ENCODE results near the gene TRIM15. TPM values are rescaled to one million over a fixed set of nuclear protein-coding genes. Genes with fewer than 3 reads are reported as not detected.

The TRIM15 gene
- total RNA-seq, 2 experiments from 2014 or later = not detected

DNA sequence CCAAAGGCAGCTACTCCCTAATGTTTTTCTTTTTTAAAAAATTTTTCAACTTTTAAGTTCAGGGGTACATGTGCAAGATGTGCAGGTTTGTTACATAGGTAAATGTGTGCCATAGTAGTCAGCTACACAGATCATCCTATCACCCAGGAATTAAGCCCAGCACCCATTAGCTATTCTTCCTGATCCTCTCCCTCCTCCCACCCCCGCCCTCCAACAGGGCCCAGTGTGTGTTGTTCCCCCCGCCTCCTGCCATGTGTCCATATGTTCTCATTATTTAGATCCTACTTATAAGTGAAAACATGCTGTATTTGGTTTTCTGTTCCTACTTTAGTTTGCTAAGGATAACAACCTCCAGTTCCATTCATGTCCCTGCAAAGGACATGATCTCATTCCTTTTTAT, 12.4 kb downstream of the TRIM15 start:
- peaks cover 9% of the 10 kb centered on the region for H3K9me3 Mint-ChIP-seq
- H3K4me1 Mint-ChIP-seq = peaks cover 2% of the 10 kb centered on the region
- no peak for DNase-seq
- H3K36me3 Mint-ChIP-seq (ENCODE audit: low read depth) = peaks cover 3% of the 10 kb centered on the region
- no peak overlapping the region for H3K27ac Mint-ChIP-seq
- peaks cover 72% of the 10 kb centered on the region for H3K27me3 Mint-ChIP-seq
- ChIA-PET POLR2A (no interaction called here), CTCF (no interaction called here)
- H3K4me3 Mint-ChIP-seq = no peak overlapping the region

DNA sequence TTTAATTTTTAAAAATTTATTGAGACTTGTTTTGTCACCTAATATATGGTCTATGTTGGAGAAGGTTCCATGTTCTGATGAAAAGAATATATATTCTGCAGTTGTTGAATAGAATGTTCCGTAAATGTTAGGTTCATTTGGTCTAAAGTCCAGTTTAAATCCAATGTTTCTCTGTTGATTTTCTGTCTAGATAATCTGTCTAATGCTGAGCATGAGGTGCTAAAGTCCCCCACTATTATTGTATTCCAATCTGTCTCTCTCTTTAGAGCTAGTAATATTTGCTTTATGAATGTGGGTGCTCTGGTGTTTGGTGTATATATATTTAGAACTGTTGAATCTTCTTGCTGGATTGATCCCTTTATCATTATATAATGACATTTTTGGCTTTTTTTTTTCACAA, 15.5 kb downstream of the TRIM15 start:
- no peak overlapping the region for H3K27ac Mint-ChIP-seq
- DNase-seq = no peak
- H3K4me3 Mint-ChIP-seq = no peak overlapping the region
- H3K36me3 Mint-ChIP-seq (ENCODE audit: low read depth) = peaks cover 6% of the 10 kb centered on the region
- peaks cover 56% of the 10 kb centered on the region for H3K27me3 Mint-ChIP-seq
- H3K9me3 Mint-ChIP-seq = peaks cover 12% of the 10 kb centered on the region
- CTCF ChIA-PET = interaction anchor here (0.7 kb wide), 2 partner anchors 267 to 441 kb away, joined by 3 to 4 read pairs; no protein-coding TSS in a partner anchor
- POLR2A ChIA-PET = no interaction called here
- H3K4me1 Mint-ChIP-seq = no peaks in the 10 kb centered on the region

DNA sequence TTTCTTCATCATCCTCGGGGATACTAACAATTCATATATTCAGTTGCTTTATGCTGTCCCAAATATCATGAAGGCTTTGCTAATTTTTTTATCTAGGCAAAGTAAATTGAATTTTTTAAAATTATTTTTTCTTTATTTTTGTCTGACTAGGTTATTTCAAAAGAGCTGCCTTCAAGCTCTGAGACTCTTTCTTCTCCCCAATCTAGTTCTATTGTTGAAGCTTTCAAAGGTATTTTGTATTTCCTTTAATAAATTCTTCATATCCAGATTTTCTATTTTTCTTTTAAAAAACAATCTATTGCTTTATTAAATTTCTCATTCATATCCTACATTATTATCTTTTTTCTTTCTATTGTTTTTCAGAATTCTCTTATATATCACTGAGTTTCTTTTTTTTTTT, 16.8 kb downstream of the TRIM15 start:
- H3K9me3 Mint-ChIP-seq = peaks cover 12% of the 10 kb centered on the region
- H3K27me3 Mint-ChIP-seq = peaks cover 46% of the 10 kb centered on the region
- H3K36me3 Mint-ChIP-seq (ENCODE audit: low read depth) = peaks cover 14% of the 10 kb centered on the region
- no peaks in the 10 kb centered on the region for H3K4me1 Mint-ChIP-seq
- H3K4me3 Mint-ChIP-seq = no peak overlapping the region
- no peak overlapping the region for H3K27ac Mint-ChIP-seq
- ChIA-PET CTCF (no interaction called here), POLR2A (no interaction called here)
- no peak for DNase-seq

DNA sequence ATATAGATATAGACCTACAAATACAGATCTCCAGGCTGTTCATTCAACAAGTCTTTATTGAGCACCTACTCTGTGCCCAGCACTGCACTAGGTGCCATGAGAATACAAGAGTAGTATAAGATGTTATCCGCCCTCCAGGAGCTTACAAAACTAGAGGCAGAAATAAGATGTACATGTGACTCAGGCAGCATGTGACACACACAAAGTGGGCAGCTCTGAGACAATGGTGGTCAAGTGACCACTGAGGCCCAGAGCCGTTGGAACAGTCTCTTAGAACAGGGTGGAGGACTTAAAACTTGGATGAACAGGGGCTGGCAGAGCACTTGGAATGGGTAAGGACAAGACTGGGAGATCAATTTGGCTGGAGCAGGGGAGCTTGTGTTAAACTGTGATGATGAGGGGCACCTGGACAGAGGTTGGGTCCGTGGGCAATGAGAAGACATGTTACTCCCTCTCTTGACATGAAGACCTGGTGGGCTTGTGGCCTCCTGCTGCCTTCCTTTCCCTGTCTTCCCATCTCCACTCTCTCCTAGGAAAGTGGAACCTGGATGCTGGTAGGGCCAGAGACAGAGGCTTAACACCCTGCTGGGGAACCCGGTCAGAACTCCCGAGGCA, 21.2 kb downstream of the TRIM15 start:
- Mint-ChIP-seq H3K4me3 (no peak overlapping the region), H3K9me3 (peaks cover 7% of the 10 kb centered on the region), H3K27me3 (peaks cover 8% of the 10 kb centered on the region), H3K27ac (no peak overlapping the region), H3K4me1 (no peaks in the 10 kb centered on the region), H3K36me3 (ENCODE audit: low read depth) (peaks cover 43% of the 10 kb centered on the region)
- DNase-seq = no peak
- CTCF ChIA-PET = no interaction called here
- POLR2A ChIA-PET = no interaction called here

DNA sequence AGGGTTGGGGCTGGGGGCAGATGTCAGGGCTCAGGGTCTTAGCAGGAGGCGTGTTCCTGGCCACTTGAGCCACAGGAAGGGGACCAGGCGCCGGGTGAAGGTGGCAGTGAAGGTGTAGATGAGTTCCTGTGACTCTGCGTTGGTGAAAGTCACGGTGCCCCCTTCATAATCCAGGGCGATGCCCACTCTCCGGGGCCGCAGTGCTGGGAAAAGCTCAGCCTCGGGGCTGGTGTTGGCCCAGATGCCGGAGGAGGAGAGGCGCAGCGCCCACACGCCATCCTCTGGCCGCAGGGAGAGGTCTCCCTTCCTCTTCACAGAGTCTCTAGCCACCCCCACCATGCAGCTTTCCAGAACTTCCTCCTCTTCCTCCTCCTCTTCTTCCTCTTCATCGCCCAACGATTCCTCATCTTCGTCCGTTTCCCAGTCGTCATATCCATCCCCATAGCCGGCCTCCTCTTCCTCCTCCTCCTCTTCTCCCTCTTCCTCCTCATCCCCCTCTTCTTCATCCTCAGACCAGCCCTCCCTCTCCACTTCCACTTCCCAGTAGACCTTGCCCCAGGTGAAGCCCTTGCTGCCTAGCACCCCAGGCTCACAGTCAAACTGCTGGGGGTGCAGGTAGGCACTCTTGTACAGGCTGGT, 22.6 kb downstream of the TRIM15 start:
- Mint-ChIP-seq H3K27ac (peak overlapping the region; percentile 51), H3K36me3 (ENCODE audit: low read depth) (peaks cover 54% of the 10 kb centered on the region), H3K4me3 (no peak overlapping the region), H3K27me3 (peaks cover 1% of the 10 kb centered on the region), H3K4me1 (no peaks in the 10 kb centered on the region), H3K9me3 (peaks cover 2% of the 10 kb centered on the region)
- DNase-seq = no peak
- ChIA-PET POLR2A (no interaction called here), CTCF (no interaction called here)

DNA sequence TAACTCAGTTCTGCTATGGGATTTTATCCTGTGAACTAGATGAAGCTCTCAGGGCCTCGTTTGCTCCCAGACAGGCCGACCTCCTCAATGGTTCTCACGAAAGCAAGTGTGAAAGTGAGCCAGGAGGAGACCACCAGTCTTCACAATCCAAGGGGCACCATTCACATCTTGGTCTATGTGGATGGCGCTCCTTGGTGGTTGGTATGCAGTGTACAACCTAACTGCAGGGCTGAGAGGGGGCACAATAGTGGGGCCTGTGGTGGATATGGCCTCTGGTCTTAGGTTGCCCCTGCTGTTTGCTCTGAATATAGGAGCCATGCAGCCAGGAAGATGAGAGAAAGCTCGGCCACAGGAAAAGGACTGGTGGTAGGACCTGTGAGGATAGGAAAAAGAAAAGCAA, 25.2 kb downstream of the TRIM15 start:
- Mint-ChIP-seq H3K27me3 (no peaks in the 10 kb centered on the region), H3K27ac (no peak overlapping the region), H3K9me3 (no peaks in the 10 kb centered on the region), H3K4me1 (no peaks in the 10 kb centered on the region), H3K36me3 (ENCODE audit: low read depth) (peaks cover 63% of the 10 kb centered on the region), H3K4me3 (no peak overlapping the region)
- ChIA-PET CTCF (no interaction called here), POLR2A (no interaction called here)
- DNase-seq = no peak

DNA sequence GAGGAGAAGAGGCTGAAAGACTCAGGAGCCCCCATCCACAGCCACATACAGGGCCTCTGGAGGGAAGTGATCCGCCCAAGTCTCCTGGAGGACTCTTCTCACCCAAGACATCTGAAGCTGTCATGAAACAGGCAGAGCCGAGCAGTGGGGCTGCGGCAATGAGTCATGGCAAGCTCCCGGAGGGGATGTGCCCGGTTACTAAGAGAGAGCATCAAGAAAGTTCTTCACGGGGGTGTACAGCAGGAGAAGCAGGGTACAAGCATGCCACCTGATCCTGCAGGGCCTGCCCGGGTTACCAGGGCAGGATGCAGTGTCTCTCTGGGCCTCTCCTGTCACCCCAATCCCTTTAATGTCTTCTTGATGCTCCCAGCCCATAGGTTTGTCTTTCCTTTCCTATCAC, 28.7 kb downstream of the TRIM15 start:
- Mint-ChIP-seq H3K4me1 (no peaks in the 10 kb centered on the region), H3K36me3 (ENCODE audit: low read depth) (peaks cover 52% of the 10 kb centered on the region), H3K27me3 (no peaks in the 10 kb centered on the region), H3K4me3 (no peak overlapping the region), H3K9me3 (no peaks in the 10 kb centered on the region), H3K27ac (no peak overlapping the region)
- peak; percentile 3 for DNase-seq
- CTCF ChIA-PET = no interaction called here
- POLR2A ChIA-PET = no interaction called here

DNA sequence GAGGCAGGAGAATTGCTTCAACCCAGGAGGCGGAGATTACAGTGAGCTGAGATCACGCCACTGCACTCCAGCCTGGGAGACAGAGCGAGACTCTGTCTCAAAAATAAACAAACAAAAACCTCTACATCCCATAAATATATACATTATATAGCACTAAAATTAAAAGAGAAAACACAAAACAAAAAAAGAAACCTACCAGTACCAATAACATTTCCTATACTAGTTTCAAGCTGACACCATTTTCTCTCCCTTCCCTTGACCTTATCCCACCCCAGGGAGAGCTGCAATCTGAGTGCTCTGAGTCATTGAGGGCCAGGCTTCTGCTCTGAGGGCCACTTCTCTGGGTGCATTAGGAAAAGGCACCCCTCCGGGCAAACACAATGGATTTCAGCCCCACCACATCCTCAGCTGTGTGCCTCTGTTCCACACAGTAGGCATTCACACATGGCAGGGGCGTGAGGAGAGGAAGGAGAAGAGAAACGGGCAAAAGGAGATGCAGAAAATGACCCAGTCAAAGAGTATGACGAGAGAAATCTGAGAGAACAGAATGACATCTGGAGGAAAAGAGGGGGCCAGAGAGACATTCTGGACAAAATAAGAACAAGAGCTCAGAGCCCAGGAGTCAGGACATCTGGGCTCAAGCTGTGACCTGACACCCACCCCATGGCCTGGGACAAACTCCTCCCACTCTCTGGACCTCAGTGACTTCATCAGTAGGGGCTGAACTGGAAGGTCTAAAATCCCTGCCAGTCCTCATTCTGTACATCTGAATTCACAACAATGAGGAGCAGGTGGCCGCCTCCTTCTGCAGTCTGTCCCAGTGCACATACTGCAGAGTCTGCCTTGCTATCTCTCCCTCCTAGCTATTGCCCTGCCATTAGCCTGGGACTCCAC, 31.7 kb downstream of the TRIM15 start:
- Mint-ChIP-seq H3K36me3 (ENCODE audit: low read depth) (peaks cover 50% of the 10 kb centered on the region), H3K4me3 (no peak overlapping the region), H3K27ac (peak overlapping the region; percentile 38), H3K9me3 (no peaks in the 10 kb centered on the region), H3K4me1 (no peaks in the 10 kb centered on the region), H3K27me3 (no peaks in the 10 kb centered on the region)
- ChIA-PET CTCF (interaction anchor here (1.5 kb wide), 1 partner anchor 12 kb away, joined by 4 read pairs; no protein-coding TSS in a partner anchor), POLR2A (no interaction called here)
- DNase-seq = no peak

DNA sequence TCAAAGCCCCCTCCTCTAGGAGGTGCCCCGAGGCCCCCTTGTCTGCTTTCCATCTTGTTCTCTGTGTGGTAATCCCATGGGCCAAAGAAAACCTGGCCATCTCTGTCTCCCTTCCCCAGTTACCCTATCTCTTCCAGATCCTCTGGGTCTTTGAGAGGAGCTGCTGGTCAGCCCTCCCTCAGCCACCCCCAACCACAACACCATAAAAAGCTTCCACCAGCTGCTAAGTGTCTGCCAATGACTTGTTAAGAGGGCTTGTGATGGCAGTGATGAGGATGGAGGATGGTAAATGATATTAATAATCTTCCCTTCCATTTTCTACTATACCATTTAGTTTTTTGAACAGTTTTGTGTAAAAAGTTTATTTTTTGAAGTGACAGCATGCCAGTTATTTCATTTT, 32.6 kb downstream of the TRIM15 start:
- H3K36me3 Mint-ChIP-seq (ENCODE audit: low read depth) = peaks cover 50% of the 10 kb centered on the region
- H3K27ac Mint-ChIP-seq = no peak overlapping the region
- H3K9me3 Mint-ChIP-seq = no peaks in the 10 kb centered on the region
- POLR2A ChIA-PET = no interaction called here
- DNase-seq = no peak
- H3K4me1 Mint-ChIP-seq = peaks cover 6% of the 10 kb centered on the region
- CTCF ChIA-PET = interaction anchor here (1.5 kb wide), 1 partner anchor 11 kb away, joined by 4 read pairs; no protein-coding TSS in a partner anchor
- H3K27me3 Mint-ChIP-seq = no peaks in the 10 kb centered on the region
- H3K4me3 Mint-ChIP-seq = no peak overlapping the region

DNA sequence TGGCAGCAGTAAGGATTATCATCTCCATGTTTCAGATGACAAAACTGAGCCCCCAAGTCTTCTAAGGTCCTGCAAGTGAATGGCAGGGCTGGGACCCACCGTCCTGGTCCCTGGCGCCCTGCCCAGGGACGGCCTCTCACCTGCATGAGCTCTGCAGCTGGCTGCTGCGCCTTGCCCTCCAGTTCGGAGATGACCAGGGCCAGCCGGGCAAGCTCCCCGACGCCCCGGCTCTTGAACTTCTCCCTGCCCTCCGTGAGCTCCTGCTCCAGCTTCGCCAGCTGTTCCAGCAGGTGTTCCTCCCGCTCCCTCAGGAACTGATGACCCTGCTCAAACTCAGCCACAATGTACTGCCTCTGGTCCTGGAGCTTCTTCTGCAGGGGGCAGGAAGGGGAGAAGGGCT, 33.0 kb downstream of the TRIM15 start:
- Mint-ChIP-seq H3K4me3 (no peak overlapping the region), H3K27me3 (no peaks in the 10 kb centered on the region), H3K4me1 (peaks cover 10% of the 10 kb centered on the region), H3K9me3 (no peaks in the 10 kb centered on the region), H3K27ac (no peak overlapping the region), H3K36me3 (ENCODE audit: low read depth) (peaks cover 51% of the 10 kb centered on the region)
- POLR2A ChIA-PET = no interaction called here
- no peak for DNase-seq
- CTCF ChIA-PET = interaction anchor here (1.5 kb wide), 1 partner anchor 11 kb away, joined by 4 read pairs; no protein-coding TSS in a partner anchor

DNA sequence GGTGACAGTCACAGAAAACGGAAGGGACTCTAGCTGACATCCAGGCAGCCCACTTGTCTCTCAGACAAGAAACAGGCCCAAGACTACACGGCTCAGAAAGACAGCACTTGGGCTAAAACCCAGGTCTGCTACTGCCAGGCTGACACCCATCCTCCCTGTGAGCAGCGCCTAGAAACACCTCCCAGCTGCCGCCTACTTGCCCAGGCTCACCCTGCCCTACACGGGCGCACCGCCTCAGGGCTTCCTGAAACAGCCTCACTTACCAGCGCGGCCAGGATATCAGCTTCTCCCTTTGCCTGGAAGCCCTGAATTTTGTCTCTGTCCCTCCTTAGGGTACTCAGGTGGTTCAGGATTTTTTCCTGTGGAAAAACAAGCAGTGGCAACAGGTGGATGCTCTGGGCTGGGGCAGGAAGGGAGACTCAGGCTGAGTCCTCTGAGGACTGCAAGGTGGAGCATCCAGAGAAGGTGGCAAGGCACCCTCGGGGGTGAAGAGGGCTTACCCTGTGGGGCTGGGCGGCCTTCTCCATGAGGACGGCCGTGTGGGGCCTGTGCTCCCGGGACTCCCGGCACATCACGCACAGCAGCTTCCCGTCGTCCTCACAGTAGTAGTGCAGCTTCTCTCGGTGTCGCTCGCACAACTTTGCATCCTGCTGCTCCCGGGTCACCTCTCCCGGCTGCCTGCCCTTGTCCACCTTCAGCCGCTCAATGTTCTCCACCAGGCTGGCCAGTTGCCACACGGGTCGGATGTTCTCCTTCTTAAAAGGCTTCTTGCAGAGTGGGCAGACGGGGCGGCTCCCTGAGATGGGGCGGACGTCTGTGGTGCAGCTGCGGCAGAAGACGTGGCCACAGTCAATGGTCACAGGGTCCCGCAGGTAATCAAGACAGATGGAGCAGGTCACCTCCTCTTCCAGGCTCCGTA, 35.1 kb downstream of the TRIM15 start:
- POLR2A ChIA-PET = interaction anchor here (0.6 kb wide), 1 partner anchor 14 kb away, joined by 3 read pairs; no protein-coding TSS in a partner anchor
- H3K4me1 Mint-ChIP-seq = peaks cover 25% of the 10 kb centered on the region
- no peak overlapping the region for H3K4me3 Mint-ChIP-seq
- CTCF ChIA-PET = no interaction called here
- no peak for DNase-seq
- H3K27me3 Mint-ChIP-seq = no peaks in the 10 kb centered on the region
- no peak overlapping the region for H3K27ac Mint-ChIP-seq
- H3K9me3 Mint-ChIP-seq = no peaks in the 10 kb centered on the region
- peaks cover 51% of the 10 kb centered on the region for H3K36me3 Mint-ChIP-seq (ENCODE audit: low read depth)

DNA sequence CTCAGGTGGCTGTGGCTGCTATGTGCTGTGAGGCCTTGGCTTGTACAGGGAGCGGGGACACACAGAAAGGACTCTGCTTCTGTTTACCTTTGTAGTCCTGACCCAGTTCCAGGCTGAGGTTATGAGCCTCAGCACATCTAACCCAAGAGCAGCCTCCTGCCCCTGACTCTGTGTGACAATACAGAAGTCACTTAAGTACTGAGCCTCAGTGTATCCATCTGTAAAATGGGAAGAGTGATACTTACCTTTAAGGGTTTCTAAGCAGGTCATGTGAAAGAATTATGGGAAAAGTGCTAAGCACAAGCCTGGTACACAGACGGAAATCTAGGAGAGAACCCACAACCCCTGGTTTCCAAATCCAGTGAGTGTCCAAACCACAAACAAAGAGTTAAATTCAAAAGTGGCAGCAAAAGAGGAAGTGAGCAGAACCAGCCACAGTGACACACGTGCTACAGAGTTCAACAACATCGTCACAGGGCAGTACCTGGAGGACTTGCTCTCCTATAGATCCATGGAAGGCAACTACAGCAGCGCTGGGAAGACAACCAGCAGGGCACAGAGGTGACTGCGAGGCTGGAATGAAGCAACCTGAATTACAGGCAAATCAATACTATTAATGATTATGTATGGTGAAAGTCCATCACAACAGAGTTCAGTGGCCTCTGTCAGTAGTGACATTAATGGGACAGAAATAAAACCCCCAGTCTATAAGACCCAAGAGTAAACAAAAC, 37.4 kb downstream of the TRIM15 start:
- H3K27ac Mint-ChIP-seq = peak overlapping the region; percentile 32
- ChIA-PET POLR2A (no interaction called here), CTCF (no interaction called here)
- peaks cover 32% of the 10 kb centered on the region for H3K4me1 Mint-ChIP-seq
- H3K4me3 Mint-ChIP-seq = no peak overlapping the region
- H3K36me3 Mint-ChIP-seq (ENCODE audit: low read depth) = peaks cover 52% of the 10 kb centered on the region
- no peaks in the 10 kb centered on the region for H3K27me3 Mint-ChIP-seq
- no peak for DNase-seq
- no peaks in the 10 kb centered on the region for H3K9me3 Mint-ChIP-seq
